AG10803 (cell line): Measurements from ENCODE around the gene CPEB3.
A peak's percentile ranks its signal among the peaks of the same experiment; 100 is the strongest.

Source experiments
- DNase-seq: peaks from one replicate; pipeline ENCODE4 v3.0.0; 2010; ENCODE audit warnings: low read depth
- H3K4me3 ChIP-seq: 2 replicates; pipeline ENCODE4 v1.5.1; 2011; ENCODE audit warnings: mild to moderate bottlenecking, low read length, control low read depth
- CTCF ChIP-seq: conservative IDR thresholded peaks from 2 replicates; pipeline ENCODE4 v1.5.1; 2011; ENCODE audit warnings: mild to moderate bottlenecking, low read length, control low read depth, inconsistent platforms

The CPEB3 gene

GRCh38 chr10:92309272-92309671, 18.4 kb upstream of the CPEB3 start:
- no peak overlapping the region for H3K4me3 ChIP-seq
- TF ChIP-seq CTCF, result no peak
- DNase-seq, result no peak

DNA sequence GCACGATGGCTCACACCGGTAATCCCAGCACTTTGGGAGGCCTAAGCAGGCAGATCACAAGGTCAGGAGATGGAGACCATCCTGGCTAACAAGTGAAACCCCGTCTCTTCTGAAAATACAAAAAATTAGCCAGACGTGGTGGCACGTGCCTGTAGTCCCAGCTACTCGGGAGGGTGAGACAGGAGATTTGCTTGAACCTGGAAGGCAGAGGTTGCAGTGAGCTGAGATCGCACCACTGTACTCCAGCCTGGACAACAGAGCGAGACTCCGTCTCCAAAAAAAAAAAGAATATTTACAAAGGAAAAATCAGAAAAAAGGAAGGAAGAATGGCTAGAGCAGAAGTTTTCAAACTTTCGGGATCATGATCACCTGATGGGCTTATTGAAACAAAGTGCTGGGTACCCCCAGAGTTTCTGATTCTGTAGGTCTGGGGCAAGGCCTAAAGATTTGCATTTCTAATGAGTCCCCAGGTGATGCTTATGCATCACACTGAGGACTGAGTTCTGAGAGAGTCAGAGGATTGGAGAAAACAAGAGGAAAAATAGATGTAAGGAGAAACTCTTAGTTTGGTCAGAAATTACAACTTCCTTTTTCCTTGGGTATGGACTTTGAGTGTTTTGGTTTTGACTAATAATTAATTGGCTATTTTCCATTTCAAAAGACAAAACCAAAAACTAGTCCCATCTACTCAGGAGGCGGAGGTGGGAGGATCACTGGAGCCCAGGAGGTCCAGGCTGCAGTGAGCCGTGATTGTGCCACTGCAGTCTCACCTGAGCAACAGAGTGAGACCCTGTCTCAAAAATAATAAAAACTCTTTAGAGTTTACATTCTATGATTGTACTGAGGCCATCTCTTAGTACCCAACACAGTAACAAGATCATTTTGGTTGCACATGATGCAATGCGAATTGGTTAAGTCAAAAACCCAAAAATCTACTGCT, 14.5 kb upstream of the CPEB3 start:
- no peak for DNase-seq
- TF ChIP-seq CTCF, result no peak
- no peak overlapping the region for H3K4me3 ChIP-seq

DNA sequence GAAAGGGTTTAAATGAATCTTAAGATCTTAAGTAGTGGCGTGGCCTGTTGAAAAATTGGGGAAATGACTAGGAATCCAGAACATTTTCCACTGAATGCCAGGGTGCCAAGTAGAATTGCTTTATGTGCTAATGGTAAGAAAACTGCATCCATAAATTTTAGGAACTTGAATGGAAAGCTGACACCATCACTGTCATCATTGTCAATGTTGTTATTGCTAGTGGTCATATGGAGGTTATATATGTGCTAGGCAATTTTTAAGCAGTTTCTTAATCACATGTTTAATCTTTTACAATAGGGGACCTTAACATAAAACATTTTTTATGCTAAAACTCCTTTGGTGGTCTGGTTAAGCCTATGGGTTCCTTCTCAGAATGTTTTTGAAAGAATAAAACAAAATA, 13.2 kb upstream of the CPEB3 start:
- H3K4me3 ChIP-seq, result no peak overlapping the region
- no peak for DNase-seq
- TF ChIP-seq CTCF, result no peak

DNA sequence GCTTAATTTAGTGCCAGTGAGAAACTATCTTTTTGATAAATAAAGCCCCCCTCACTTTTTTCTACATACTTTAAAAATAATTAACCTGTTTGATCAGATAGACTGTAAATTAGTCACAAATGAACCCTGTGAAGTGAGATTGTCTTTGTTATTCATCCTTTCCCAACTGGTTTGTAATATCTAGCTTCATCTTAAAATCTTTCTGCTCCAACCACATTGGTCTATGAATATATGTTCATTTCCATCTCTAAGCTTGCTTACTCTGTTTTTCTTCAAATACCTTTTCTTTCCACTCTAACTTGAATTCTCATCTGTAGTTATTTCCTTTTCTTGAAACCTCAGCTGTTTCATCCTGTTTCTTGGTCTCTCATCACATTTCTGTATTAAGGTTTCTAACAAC, 12.2 kb upstream of the CPEB3 start:
- no peak overlapping the region for H3K4me3 ChIP-seq
- TF ChIP-seq CTCF, result no peak
- DNase-seq, result no peak

GRCh38 chr10:92298487-92298886, 7.6 kb upstream of the CPEB3 start:
- DNase-seq, result no peak
- no peak for TF ChIP-seq CTCF
- H3K4me3 ChIP-seq, result no peak overlapping the region

DNA sequence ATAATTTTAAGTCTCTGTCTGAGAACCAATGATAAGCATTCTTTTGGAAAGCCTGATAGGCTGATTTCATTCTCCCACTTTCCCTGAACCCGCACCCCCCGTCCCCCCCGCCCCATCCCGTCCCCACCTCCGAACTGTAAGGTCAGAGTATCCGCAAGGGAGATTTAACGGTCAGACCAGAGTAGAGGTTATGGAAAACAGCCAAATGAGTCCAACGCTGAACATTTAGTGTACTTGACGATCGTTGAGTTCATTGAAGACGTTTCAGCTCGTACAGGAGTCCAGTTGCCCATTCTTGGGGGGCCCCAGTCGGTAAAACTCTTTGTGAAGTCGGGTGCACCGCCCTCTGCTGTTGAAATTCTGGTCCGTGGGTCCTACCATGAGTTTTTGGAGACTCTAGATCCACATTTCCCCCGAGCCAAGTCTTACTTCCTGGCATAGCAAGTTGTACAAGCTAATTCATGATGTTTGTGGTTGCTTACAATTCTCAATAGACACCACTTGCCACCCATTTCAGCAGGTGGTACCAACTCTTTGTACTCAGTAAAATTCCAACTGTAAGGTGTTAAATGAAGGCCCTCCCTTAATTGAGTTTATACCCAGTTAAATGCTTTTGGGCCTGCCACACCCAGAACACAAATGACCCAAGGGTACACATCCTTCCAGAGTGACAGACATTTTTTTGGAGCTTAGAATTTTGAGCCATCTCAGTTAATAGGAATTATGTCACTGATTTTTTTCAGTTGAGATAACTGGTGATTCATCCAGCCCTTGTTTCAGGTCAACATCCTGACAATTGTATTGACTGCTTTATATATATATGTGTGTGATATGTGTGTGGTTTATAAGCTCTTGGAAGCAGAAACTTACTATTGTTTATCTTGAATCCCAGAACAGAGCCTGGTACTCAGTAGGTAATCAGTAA, 1.3 kb upstream of the CPEB3 start:
- DNase-seq, result peak; percentile 60
- H3K4me3 ChIP-seq, result peak overlapping the region; percentile 92
- TF ChIP-seq CTCF, result peak; percentile 62

DNA sequence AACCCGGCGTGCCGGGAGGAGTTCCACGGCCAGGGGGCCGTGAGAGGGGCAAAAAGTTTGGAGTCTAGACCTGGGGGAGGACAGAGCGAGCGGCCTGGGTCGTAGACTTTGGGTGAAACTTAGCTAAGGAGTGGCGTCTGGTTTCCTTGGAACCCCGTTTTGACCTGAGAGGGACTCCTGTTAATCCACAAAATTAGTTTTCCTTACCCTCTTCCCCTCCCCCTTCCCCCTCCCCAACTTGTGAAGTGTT, 663 bp upstream of the CPEB3 start:
- TF ChIP-seq CTCF, result no peak
- DNase-seq, result no peak
- peak overlapping the region; percentile 92 for H3K4me3 ChIP-seq
